OCI-M2 (cell line): Measurements from ENCODE around the gene IL17B.

Experiments used
- DNase-seq: peaks from one replicate; lab custom pipeline; 2025; ENCODE audit not compliant: unreplicated experiment; lab: John Stamatoyannopoulos, UW

The IL17B gene

GRCh38 chr5:149360272-149360671, 18.8 kb downstream of the IL17B start:
- no peak for DNase-seq

- DNase-seq, result no peak
These were observed 20.1 kb downstream of the IL17B start for GRCh38 chr5:149358868-149359495.

- no peak for DNase-seq
These were observed 20.8 kb downstream of the IL17B start for GRCh38 chr5:149358294-149358651.

- DNase-seq, result peak; percentile 51
These were observed 21.5 kb downstream of the IL17B start, which contains the start of gene PCYOX1L for GRCh38 chr5:149357370-149358293. Gene PCYOX1L (plus strand): TSS chr5:149358046. CDS start chr5:149358069, 23 bp downstream.

GRCh38 chr5:149356391-149356790, 22.7 kb downstream of the IL17B start:
- DNase-seq, result no peak

- no peak for DNase-seq
These were observed 23.4 kb downstream of the IL17B start for GRCh38 chr5:149355688-149356087.

GRCh38 chr5:149353911-149354310, 25.2 kb downstream of the IL17B start:
- DNase-seq, result no peak

- no peak for DNase-seq
These were observed 26.9 kb downstream of the IL17B start for GRCh38 chr5:149352169-149352568.

- no peak for DNase-seq
These were observed 29.7 kb downstream of the IL17B start for GRCh38 chr5:149349382-149349781.

- no peak for DNase-seq
These were observed 30.6 kb downstream of the IL17B start for GRCh38 chr5:149348518-149348917.

- no peak for DNase-seq
These were observed 33.2 kb downstream of the IL17B start for GRCh38 chr5:149345892-149346222.

- DNase-seq, result peak; percentile 62
These were observed 33.8 kb downstream of the IL17B start, which contains the start of gene GRPEL2 for GRCh38 chr5:149345147-149345891. Gene GRPEL2 (plus strand): TSS chr5:149345499. CDS start chr5:149345540, 41 bp downstream.

GRCh38 chr5:149344151-149344550, 34.9 kb downstream of the IL17B start:
- no peak for DNase-seq

- no peak for DNase-seq
These were observed 37.2 kb downstream of the IL17B start for GRCh38 chr5:149341876-149342275.

- DNase-seq, result no peak
These were observed 38.2 kb downstream of the IL17B start for GRCh38 chr5:149340920-149341319.

- no peak for DNase-seq
These were observed 40.7 kb downstream of the IL17B start for GRCh38 chr5:149338364-149338763.

GRCh38 chr5:149337736-149338135, 41.4 kb downstream of the IL17B start:
- no peak for DNase-seq

GRCh38 chr5:149333711-149334443, 45.2 kb downstream of the IL17B start:
- DNase-seq, result no peak

GRCh38 chr5:149328177-149328576, 50.9 kb downstream of the IL17B start:
- DNase-seq, result no peak

GRCh38 chr5:149326611-149327010, 52.5 kb downstream of the IL17B start:
- DNase-seq, result no peak

GRCh38 chr5:149325894-149326293, 53.2 kb downstream of the IL17B start:
- DNase-seq, result no peak
